ENCODE measurements around the gene CSF2RB. TPM values are rescaled to one million over a fixed set of nuclear protein-coding genes. Genes with fewer than 3 reads are reported as not detected.

CSF2RB gene
- total RNA-seq, result 1 to 10 TPM; 3.1 to 7.4 (median 3.5) TPM

DNA sequence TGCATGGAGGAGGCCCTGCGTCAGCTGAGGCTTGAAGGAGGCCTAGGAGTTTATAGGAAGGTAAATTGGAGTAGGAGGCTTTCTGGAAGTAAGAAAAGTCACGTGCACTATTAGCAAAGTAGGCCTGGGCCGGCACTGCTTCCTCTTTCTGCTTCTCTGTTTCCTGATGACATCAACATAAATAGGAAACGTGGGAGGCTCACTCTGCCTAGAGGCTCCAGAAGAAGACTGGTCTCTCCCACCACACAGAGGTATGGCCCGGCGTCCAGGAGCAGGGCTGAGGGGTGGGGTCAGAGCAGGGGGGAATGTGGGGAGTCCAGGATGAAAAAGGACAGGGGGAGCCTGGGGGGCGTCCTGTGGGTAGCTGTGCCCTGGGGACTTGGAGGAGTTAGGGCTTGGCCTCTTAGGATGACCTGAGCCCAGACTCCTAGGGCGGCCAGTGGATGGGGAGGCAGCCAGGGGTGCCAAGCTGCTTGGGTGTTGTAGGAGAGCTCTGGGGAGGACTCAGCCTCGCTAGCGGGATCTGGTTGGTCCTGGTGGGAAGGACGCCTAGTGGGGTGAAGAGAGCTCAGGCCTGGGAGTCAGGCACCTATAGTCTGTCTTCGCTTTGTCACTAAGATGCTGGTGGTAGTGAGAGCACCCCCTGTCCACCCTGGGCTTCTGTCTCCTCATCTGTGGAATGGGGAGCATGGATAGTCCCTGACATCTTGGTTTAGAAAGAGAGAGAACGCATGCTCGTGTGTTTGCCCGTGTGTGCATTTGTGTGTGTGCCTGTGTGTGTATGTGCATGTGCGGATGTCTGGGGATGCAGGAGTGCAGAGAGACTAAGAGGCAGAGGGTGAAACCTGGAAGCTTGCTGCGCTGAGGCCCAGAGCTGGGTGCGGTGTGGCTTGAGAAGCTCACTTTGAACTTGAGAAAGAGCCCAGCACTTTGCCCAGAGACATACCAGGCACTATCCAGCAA, at the start of gene CSF2RB:
CSF2RB (plus strand) TSS at position 202 of the 963 bp plus-strand sequence. CDS start 8,580 bp downstream, outside the sequence.
- DNase-seq, result no peak
- H3K4me1 ChIP-seq, result no peaks in the 10 kb centered on the region
- no peaks in the 10 kb centered on the region for H3K27me3 ChIP-seq
- intact Hi-C loops (cut with DNase I; ENCODE audit: low total_unique reads), result no loop called here
- H3K27ac ChIP-seq, result peak within 1 kb of the TSS in 1 of 2 donors; percentile 41
- TF ChIP-seq POLR2A (IDR thresholded peaks at IDR 0.05), result no peak
- TF ChIP-seq, protein P1, sequence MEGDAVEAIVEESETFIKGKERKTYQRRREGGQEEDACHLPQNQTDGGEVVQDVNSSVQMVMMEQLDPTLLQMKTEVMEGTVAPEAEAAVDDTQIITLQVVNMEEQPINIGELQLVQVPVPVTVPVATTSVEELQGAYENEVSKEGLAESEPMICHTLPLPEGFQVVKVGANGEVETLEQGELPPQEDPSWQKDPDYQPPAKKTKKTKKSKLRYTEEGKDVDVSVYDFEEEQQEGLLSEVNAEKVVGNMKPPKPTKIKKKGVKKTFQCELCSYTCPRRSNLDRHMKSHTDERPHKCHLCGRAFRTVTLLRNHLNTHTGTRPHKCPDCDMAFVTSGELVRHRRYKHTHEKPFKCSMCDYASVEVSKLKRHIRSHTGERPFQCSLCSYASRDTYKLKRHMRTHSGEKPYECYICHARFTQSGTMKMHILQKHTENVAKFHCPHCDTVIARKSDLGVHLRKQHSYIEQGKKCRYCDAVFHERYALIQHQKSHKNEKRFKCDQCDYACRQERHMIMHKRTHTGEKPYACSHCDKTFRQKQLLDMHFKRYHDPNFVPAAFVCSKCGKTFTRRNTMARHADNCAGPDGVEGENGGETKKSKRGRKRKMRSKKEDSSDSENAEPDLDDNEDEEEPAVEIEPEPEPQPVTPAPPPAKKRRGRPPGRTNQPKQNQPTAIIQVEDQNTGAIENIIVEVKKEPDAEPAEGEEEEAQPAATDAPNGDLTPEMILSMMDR (IDR thresholded peaks at IDR 0.05), result no peak
- H3K36me3 ChIP-seq, result no peaks in the 10 kb centered on the region
- H3K4me3 ChIP-seq, result no peak within 1 kb of the TSS
- no peaks in the 10 kb centered on the region for H3K9me3 ChIP-seq

DNA sequence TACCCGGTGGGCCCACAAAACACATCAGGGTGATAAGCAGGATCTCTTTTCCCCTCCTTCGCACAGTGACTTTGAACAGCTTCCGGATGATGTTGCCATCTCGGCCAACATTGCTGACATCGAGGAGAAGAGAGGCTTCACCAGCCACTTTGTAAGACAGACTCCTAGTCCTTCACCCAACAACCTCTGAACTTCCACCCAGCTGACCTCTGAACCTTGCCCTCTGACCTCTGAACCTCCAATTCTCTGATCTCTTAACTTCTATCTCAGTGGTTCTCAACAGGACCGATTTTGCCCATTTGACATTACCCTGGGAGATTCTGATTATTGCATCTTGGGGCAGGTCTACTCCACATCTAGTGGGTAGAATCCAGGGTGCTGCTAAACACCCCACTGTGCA, 49.4 kb upstream of the CSF2RB start:
- no peaks in the 10 kb centered on the region for H3K4me1 ChIP-seq
- H3K9me3 ChIP-seq, result no peaks in the 10 kb centered on the region
- no peaks in the 10 kb centered on the region for H3K36me3 ChIP-seq
- no peak for DNase-seq
- no peak overlapping the region for H3K4me3 ChIP-seq
- no peaks in the 10 kb centered on the region for H3K27me3 ChIP-seq
- TF ChIP-seq, protein P1 (IDR thresholded peaks at IDR 0.05), result no peak
- TF ChIP-seq POLR2A (IDR thresholded peaks at IDR 0.05), result no peak
- no peak overlapping the region for H3K27ac ChIP-seq
- intact Hi-C loops (cut with DNase I; ENCODE audit: low total_unique reads), result loop anchor here (10.0 kb wide), 1 partner anchor 121 kb away; no protein-coding TSS in a partner anchor

DNA sequence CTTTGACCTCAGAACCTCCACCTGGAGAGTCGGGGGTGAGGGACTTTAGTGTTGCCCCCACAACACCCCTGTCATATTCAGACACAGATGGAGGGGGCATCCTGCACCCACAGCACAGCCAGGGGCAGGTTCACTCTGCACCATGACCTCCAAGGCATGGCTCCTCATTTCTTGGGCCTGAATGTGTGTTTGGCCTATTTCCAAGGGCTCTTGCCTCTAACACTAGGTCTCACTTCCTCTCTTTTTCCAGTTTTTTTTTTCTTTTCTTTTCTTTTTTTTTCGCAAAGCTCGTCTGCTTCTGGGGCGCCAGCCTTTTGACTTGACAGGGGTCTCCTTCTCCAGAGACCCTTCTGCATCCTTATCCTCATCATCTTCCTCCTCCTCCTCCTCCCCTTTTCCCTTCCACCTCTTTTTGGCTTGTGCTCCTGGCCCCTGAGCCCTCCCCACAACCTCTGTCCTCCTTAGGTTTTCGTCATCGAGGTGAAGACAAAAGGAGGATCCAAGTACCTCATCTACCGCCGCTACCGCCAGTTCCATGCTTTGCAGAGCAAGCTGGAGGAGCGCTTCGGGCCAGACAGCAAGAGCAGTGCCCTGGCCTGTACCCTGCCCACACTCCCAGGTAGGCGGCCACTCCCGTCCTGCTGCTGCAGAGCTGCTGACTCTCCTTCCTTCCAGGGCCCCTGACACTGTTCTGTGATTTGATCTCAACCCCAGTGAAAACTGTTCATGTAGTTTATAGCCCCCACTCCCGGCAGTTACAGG, 48.8 kb upstream of the CSF2RB start:
- Histone ChIP-seq H3K9me3 (no peaks in the 10 kb centered on the region), H3K4me1 (no peaks in the 10 kb centered on the region), H3K36me3 (no peaks in the 10 kb centered on the region), H3K27me3 (no peaks in the 10 kb centered on the region), H3K4me3 (no peak overlapping the region), H3K27ac (no peak overlapping the region)
- intact Hi-C loops (cut with DNase I; ENCODE audit: low total_unique reads), result loop anchor here (10.0 kb wide), 1 partner anchor 120 kb away; no protein-coding TSS in a partner anchor
- no peak for DNase-seq
- TF ChIP-seq POLR2A (IDR thresholded peaks at IDR 0.05), result no peak
- TF ChIP-seq, protein P1 (IDR thresholded peaks at IDR 0.05), result no peak

DNA sequence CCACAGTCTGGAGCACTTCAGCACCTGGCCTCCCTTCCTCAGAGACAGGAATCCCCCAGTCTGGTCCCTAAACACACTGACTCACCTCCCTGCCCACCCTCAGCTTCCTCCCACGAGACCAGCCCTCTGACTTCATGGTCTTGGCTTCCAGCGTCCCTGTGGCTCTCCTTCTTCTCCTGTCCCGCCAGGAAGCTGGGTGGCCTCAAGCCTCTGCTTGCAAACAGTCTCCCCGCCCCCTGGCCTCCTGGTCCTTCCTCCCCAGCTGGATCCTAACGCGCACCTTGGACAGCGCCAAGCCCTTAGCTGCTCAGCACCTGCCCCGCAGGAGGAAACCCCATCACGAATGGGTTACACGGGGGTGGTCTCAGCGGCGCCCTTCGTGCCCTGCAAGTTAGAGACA, 48.1 kb upstream of the CSF2RB start:
- no peak for TF ChIP-seq POLR2A (IDR thresholded peaks at IDR 0.05)
- TF ChIP-seq, protein P1 (IDR thresholded peaks at IDR 0.05), result no peak
- H3K27ac ChIP-seq, result no peak overlapping the region
- H3K27me3 ChIP-seq, result no peaks in the 10 kb centered on the region
- no peaks in the 10 kb centered on the region for H3K4me1 ChIP-seq
- no peak overlapping the region for H3K4me3 ChIP-seq
- H3K9me3 ChIP-seq, result no peaks in the 10 kb centered on the region
- no peaks in the 10 kb centered on the region for H3K36me3 ChIP-seq
- intact Hi-C loops (cut with DNase I; ENCODE audit: low total_unique reads), result loop anchor here (10.0 kb wide), 1 partner anchor 119 kb away; no protein-coding TSS in a partner anchor
- DNase-seq, result no peak
